Hematopoietic multipotent progenitor cell treated with erythropoietin and hydrocortisone succinate and interleukin-3 and kit ligand, for 8 days (in vitro differentiated cells): Measurements from ENCODE around the gene CCDC27.

Experiments used
- DNase-seq: peaks from one replicate; pipeline ENCODE4 v3.0.0-alpha.2; 2015

CCDC27 gene

GRCh38 chr1:3777647-3778589, 25.7 kb downstream of the CCDC27 start:
- peak; percentile 24 for DNase-seq

DNA sequence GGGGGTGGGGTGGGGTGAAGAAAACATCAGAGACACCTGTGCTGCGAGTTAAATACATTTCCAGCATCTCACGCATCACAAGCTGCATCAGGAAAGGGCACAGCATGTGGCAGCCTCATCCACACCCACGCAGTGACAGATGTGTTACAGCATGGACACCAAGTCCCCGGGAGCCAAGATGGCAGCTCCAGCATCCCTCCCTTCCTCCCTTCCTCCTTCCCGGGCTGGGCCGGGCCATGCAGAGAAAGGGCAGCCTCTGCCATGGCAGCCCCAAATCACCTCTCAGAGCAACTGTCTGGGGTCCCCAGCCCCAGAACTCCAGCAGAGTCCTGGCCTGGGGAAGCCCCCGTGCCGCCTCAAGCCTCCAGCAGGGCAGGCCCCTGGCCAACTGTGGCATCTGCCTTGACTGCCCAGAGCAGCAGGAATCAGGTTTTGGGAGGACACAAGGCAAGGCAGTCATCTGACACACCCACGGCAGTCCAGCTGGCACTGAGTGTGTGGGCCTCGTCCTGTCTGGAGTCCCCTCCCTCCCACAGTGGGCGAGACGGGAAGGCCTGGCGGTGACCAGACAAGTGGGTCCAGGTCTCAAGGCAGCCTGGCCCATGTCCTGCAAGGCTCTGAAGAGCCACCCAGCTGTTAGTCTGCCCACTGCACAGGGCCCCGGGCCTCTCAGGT, 26.5 kb downstream of the CCDC27 start:
- DNase-seq = peak; percentile 40

DNA sequence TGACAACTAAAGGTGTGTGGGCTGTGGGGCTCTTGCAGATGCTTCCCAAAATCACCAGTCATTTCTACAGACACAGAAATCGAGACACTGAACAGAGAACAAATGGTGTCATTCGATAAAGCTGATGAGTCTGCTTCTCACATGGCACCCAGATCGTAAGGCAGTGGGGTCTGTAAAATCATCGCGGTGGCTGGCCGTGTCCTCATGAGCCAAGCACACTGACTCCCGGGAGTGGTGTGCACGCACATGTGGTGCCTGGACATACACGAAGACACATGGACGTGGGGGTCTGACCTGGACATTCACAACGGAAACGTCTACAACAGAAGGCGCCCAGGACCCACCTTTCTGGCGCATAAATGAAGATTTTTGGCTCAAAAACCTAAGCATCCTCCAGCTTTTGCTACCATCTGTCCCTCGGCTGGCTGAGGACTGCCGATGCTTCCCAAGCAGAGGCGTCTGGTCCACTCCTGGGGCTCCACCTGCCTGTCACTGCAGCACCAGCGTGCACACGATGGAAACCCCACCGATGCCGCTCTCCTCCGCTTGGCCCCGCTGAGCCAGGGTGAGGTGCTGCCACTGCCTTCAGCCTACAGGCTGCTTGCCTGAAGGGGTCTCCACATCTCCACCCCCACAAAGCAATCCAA, 27.1 kb downstream of the CCDC27 start:
- DNase-seq = peak; percentile 34

GRCh38 chr1:3779912-3780416, 27.7 kb downstream of the CCDC27 start:
- peak; percentile 27 for DNase-seq

GRCh38 chr1:3780901-3781300, 28.7 kb downstream of the CCDC27 start:
- no peak for DNase-seq

DNA sequence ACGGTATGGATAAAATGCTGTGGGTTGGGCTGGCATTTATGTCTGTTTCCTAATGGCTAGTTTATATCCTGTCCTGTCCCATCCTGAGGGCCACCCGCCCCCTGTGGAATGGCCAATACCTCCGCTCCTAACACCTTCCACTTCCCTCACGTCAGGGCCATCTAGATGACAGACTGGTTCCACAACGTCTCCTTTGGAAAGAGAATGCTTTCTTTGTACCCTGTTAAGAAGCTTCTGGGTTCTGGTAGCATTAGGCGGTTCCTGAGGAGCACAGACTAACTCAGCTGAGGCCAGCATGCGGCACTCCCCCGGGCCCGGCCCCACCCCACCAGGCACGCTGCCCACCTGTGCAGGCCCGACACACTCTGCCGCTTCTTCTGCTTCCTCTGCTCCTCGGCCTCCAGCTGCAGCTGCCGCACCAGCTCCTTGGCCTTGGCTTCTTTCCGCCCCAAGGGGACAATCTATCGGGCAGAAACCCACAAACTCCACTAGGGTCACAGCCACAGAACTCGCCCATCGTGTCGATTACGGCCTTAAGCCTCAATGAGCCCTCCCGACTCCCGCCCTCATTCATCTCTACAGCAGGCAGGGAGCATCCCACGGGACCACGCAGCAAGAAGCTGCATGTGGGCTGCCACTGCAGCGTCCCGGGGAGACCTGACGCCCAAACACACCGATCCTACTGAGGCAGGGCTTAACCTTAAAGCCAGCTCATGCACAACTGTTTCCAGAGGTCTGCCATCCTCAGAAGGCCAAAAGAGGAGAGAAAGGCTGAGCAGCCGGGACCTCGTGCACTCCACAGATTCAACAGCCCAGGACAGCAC, 31.6 kb downstream of the CCDC27 start:
- no peak for DNase-seq

DNA sequence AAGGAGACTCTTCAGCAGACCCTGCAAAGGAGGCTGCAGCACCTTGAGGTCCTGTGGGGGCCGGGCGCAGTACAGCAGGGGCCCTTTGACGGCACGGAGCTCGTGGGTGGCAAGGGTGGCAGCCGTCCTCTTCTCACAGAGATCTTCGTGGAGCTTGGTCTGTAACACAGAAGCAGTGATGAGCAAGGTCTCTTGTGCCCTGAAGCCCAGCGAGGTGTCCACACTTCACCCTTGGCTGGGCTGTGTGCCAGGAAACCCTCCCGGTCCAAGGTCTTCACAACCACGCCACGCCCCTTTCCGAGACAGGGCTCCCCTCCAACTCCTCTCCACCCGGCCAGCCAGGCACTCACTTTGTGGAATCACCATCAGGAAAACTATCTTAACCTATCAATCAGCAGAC, 32.8 kb downstream of the CCDC27 start:
- DNase-seq = no peak

DNA sequence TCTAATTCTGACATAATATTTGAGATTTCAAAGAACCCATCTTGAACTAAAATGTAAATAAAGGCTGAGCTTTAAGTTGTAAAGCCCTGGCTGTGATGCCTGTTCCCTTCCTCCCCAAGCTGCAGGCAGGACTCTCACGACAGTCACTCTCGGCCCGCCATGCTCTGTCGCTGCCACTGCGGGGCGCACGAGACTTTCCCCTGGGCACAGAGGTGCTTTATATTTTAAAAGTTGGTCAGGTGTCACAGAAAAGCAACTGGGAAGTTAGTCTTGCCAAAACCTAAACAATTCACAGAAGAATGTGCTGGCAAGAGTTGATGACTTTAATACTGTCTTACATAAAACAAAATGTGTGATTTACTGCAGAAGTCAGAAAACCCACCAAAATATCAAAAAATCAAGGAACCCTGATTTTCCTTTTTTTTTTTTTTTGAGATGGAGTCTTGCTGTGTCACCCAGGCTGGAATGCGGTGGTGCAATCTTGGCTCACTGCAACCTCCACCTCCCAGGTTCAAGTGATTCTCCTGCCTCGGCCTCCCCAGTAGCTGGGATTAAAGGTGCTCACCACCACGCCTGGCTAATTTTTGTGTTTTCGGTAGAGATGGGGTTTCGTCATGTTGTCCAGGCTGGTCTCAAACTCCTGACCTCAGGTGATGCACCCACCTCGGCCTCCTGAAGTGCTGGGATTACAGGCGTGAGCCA, 33.4 kb downstream of the CCDC27 start:
- DNase-seq = peak; percentile 49

DNA sequence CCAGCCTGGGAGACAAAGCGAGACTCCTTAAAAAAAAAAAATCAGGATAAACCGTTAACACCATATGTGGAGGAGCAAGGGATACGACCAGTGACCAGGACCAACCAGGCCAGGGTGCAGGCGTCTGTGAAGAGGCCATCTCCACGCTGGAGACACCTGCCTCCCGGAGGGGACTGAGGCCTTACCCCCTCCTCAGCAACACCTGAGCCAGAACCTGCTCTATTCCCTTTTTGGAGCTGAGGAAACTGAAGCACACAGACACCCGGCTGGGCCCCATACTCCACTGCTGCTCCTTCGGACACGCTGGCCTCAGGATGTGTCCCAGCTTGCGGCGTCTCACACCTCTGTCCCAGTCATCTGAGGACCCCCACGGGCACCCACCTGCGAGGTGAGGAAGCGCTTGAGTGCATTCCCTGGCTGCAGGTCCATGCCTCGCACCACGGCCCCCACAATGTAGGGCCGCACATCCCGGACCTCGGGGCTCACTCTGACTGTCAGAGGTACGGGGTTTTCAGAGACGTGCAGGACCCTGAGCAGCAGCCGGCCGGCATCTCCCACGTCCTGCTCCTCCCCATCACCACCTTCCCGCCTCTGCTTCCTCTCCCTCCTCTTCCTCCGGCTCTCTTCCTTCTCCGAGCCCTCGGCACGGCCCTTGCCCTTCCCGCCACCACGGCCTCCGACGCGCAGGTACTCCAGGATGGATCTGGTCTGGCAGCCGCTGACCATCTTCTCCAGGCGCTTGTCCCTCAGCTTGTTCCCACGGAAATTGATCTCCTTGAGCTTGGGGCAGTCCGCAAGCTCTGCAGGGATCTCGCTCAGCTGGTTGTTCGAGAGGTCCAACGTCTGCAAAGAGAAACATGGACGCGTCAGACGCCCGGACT, 34.5 kb downstream of the CCDC27 start:
- no peak for DNase-seq

DNA sequence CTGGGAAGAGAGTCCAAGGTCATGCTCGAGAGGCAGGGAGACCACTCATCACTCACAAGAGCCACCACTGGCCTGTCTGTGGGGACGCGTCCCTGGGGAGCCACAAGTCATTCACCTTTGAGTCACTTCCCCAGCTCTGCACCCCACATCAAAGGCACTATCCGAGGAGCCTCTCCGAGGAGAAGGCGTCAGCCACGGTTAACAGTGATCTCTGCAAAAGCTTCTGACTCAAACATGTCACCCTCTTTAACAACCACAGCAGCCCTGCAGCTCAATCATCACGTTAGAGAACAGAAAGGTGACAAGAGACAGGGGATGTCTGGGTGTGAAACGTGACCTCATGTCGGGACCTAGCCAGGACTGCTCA, 35.1 kb downstream of the CCDC27 start:
- DNase-seq = no peak

DNA sequence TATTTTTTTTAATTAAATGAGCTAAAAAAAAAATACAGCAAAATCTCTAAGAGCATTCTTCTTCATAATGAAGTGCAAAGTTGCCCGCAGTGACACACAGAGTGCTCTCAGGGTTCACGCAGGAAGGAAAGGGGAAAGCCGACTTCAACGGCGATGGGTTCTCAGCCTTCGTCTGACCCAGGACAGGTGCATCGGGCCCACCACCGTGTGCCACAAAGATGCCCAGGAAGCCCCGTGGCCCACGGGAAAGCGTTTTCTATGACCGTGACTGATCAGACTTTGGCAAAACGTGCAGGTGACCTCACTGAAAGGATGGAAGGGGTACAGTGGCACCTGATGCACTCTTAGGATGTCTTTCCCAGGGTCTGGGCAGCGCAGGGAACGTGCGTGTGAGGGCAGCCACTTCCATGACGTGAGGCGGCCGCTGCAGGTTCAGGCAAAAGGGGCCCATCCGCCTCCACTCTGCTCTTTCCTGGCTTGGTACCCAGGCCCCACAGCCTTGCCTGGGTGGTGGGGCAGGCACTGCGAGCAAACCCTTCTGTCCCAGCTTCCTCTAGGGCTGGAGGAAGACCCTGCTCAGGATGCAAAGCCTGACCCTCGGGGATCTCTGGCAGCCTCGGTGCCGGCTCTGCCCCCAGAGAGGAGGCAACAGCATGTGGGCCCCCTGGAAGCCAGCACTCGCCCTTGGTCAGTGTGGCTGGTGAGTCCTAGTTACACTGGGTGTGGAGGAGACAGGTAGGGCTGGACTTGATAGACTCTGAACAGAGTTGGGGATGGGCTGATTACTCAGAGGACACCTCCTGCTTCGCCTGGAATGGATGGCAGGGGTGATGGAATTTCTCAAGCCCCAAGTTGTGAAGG, 35.7 kb downstream of the CCDC27 start:
- no peak for DNase-seq

DNA sequence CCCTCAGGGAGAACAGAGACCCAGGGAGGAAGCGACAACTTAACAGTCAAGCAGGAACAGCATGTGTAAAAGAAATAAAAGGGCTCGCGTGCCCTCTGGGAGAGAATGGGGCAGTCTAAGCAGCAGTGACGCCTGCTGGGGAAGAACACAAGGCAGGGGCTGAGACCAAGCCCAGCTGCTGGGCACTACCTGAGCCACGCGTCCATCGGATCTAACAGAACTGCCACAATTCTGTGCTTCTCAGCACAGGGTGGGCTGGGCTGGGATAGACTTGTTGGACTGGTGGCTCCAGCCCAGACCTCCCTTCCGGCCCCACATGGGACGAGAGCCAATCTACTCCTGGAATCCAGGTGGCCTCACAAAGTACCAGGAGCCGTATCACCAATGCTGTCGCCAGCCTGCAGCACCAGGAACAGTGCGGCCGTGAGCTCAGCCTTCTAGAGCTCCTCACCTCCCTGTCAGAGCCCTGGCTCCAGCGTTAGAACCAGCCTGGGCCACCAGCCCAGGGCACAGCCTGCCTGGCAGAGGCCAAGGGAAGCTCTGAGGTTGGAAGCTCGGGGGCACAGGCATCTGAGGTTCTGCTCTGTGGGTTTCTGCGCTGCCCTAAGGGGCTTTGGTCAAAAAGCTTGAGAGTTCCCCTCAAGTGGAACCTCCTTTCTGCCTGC, 36.6 kb downstream of the CCDC27 start:
- DNase-seq = no peak

- DNase-seq = no peak
Measured at GRCh38 chr1:3789421-3790300, 37.4 kb downstream of the CCDC27 start.

- no peak for DNase-seq
Measured at GRCh38 chr1:3790500-3790923, 38.3 kb downstream of the CCDC27 start.

- DNase-seq = no peak
Measured at GRCh38 chr1:3790952-3791351, 38.7 kb downstream of the CCDC27 start.

DNA sequence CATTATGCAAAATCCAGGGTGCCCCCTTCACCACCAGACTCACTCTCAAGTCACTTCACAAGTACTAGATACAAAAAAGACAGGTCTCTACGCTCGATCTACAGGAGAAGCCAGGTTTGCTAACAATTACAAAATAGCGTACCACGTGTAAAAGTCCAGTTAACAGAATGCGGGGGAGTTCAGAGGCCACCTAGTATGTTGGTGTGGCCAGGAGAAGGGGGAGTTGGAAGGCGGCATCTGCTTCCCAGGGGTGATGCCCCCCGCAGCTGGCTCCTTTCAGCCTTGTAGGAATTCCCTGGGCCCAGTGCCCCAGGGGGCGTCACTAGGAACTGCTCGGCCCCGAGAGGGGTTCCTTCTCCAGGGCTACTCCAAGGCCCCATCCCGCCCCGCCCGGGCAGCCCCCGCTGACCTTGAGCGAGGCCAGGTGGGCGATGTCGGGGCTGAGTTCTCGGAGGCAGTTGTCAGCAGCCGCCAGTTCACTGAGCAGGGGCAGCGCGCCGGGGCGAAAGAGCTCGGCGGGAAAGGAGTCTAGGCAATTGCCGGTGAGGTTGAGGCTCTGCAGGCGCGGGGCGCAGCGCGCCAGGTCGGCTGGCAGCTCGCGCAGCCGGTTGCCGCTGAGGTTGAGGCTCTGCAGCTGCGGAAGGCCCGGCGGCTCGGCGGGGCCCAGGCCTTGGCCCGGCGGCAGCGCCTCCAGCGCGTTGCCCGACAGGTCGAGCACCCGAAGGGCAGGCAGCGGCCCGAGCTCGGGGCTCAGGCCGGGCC, 43.4 kb downstream of the CCDC27 start:
- DNase-seq = no peak
